ENCODE measurements around the gene MLLT6. TPM values are rescaled to one million over a fixed set of nuclear protein-coding genes. Genes with fewer than 3 reads are reported as not detected.

Gene MLLT6
- total RNA-seq, 4 donors from 2014 or later, result 46.1 to 85.0 (median 54.0) TPM

- intact Hi-C loops (cut with DNase I; ENCODE audit: low total_unique reads), result no loop called here
- DNase-seq (ENCODE audit: low spot score in 2 of 2), result no peak
- 82 to 84% methylated on average over 16 to 18 of the region's 18 CpGs for WGBS, 2 donors
- no peak overlapping the region for H3K4me3 ChIP-seq (ENCODE audit: low read depth, poor library complexity, severe bottlenecking)
- no peak for TF ChIP-seq CTCF (IDR thresholded peaks at IDR 0.05)
- TF ChIP-seq POLR2A (IDR thresholded peaks at IDR 0.05), result no peak
These were observed 4.2 kb downstream of the MLLT6 start for GRCh38 chr17:38709104-38709820.

- DNase-seq (ENCODE audit: low spot score in 2 of 2), result no peak
- intact Hi-C loops (cut with DNase I; ENCODE audit: low total_unique reads), result no loop called here
- H3K4me3 ChIP-seq (ENCODE audit: low read depth, poor library complexity, severe bottlenecking), result no peak overlapping the region
- WGBS, 2 donors, result 59 to 61% methylated on average over 13 of the region's 13 CpGs
- TF ChIP-seq CTCF (IDR thresholded peaks at IDR 0.05) (no peak), POLR2A (IDR thresholded peaks at IDR 0.05) (no peak)
These were observed 5.0 kb downstream of the MLLT6 start for GRCh38 chr17:38709864-38710603.

- 81 to 97% methylated on average over 3 of the region's 3 CpGs for whole genome bisulfite sequencing, 2 donors
- no peak overlapping the region for H3K4me3 ChIP-seq (ENCODE audit: low read depth, poor library complexity, severe bottlenecking)
- TF ChIP-seq CTCF (IDR thresholded peaks at IDR 0.05) (no peak), POLR2A (IDR thresholded peaks at IDR 0.05) (no peak)
- DNase-seq (ENCODE audit: low spot score in 2 of 2), result no peak
- intact Hi-C loops (cut with DNase I; ENCODE audit: low total_unique reads), result no loop called here
These were observed 5.5 kb downstream of the MLLT6 start for GRCh38 chr17:38710604-38710962.

- no peak for DNase-seq (ENCODE audit: low spot score in 2 of 2)
- 84 to 92% methylated on average over 5 of the region's 5 CpGs for WGBS, 2 donors
- no peak overlapping the region for H3K4me3 ChIP-seq (ENCODE audit: low read depth, poor library complexity, severe bottlenecking)
- TF ChIP-seq POLR2A (IDR thresholded peaks at IDR 0.05), result no peak
- no peak for TF ChIP-seq CTCF (IDR thresholded peaks at IDR 0.05)
- intact Hi-C loops (cut with DNase I; ENCODE audit: low total_unique reads), result no loop called here
These were observed 5.9 kb downstream of the MLLT6 start for GRCh38 chr17:38710985-38711384.

- TF ChIP-seq CTCF (IDR thresholded peaks at IDR 0.05) (no peak), POLR2A (IDR thresholded peaks at IDR 0.05) (no peak)
- no peak for DNase-seq (ENCODE audit: low spot score in 2 of 2)
- intact Hi-C loops (cut with DNase I; ENCODE audit: low total_unique reads), result no loop called here
- no peak overlapping the region for H3K4me3 ChIP-seq (ENCODE audit: low read depth, poor library complexity, severe bottlenecking)
- WGBS, 2 donors, result 76 to 82% methylated on average over 25 to 26 of the region's 26 CpGs
These were observed 6.9 kb downstream of the MLLT6 start for GRCh38 chr17:38711792-38712571.

Measured in lower leg skin (tissue), 4 donors.